Hair follicular keratinocyte (primary cell): Measurements from ENCODE around the gene ETS1. TPM values are rescaled to one million over a fixed set of nuclear protein-coding genes. Genes with fewer than 3 reads are reported as not detected.

ENCODE experiments used
- total RNA-seq: library from RNA; depleted of rRNA; stranded (reverse); fragments of >200 nt; gene quantifications from 2 replicates; pipeline ENCODE4 v1.2.3, GENCODE V29; 2015

ETS1 gene
- 88.0 and 108 TPM in 2 replicates for total RNA-seq

GRCh38 chr11:128587415-128587814, at the start of gene ETS1:
TSS of gene ETS1 (minus strand) at chr11:128587558. CDS start at chr11:128573130, 14,428 bp downstream.

Other genes with a start within 250 kb of the ETS1 start
- 2.3 and 5.5 TPM in 2 replicates for gene FLI1, start 106.5 kb upstream of the ETS1 start, total RNA-seq